Adrenal gland (tissue), 5 donors: ENCODE results near the gene SRXN1.

Experiments used
- POLR2A ChIP-seq, 2 donors: fragments of 450-650 bp; IDR thresholded peaks; one replicate each; pipeline ENCODE4 v1.6.1; 2017; ENCODE audit warnings: antibody characterized with exemption in 2 of 2, mild to moderate bottlenecking in 2 of 2, moderate library complexity in 1 of 2
- TF ChIP-seq, protein P1 (sequence below), 6 experiments: fragments of 450-650 bp in 4 of 6; fragments of 200-600 bp in 2 of 6; sonication (generic) in 1 of 6; IDR thresholded peaks; 1 replicate in 5 of 6; 2 replicates in 1 of 6; pipeline versions ENCODE4 v1.5.1 to v1.8.0; 2016 to 2021; ENCODE audit warnings: antibody characterized with exemption in 6 of 6, mild to moderate bottlenecking in 2 of 6, moderate library complexity in 1 of 6
- donor health status: DM: no; HTN: no; CAD: no.

GRCh38 chr20:620246-620645 is 32.8 kb downstream of the SRXN1 start:
- TF ChIP-seq, protein P1, sequence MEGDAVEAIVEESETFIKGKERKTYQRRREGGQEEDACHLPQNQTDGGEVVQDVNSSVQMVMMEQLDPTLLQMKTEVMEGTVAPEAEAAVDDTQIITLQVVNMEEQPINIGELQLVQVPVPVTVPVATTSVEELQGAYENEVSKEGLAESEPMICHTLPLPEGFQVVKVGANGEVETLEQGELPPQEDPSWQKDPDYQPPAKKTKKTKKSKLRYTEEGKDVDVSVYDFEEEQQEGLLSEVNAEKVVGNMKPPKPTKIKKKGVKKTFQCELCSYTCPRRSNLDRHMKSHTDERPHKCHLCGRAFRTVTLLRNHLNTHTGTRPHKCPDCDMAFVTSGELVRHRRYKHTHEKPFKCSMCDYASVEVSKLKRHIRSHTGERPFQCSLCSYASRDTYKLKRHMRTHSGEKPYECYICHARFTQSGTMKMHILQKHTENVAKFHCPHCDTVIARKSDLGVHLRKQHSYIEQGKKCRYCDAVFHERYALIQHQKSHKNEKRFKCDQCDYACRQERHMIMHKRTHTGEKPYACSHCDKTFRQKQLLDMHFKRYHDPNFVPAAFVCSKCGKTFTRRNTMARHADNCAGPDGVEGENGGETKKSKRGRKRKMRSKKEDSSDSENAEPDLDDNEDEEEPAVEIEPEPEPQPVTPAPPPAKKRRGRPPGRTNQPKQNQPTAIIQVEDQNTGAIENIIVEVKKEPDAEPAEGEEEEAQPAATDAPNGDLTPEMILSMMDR (IDR thresholded peaks at IDR 0.05) = no peak
- no peak for TF ChIP-seq POLR2A (IDR thresholded peaks at IDR 0.05)
